HG03064 (cell line): ENCODE results near the gene HPDL.

ENCODE experiments used
- ATAC-seq: cut with Tn5 transposase; IDR thresholded peaks from one replicate; pipeline ENCODE4 v1.9.1; 2021; ENCODE audit warnings: low read depth; ENCODE audit not compliant: unreplicated experiment

HPDL gene

DNA sequence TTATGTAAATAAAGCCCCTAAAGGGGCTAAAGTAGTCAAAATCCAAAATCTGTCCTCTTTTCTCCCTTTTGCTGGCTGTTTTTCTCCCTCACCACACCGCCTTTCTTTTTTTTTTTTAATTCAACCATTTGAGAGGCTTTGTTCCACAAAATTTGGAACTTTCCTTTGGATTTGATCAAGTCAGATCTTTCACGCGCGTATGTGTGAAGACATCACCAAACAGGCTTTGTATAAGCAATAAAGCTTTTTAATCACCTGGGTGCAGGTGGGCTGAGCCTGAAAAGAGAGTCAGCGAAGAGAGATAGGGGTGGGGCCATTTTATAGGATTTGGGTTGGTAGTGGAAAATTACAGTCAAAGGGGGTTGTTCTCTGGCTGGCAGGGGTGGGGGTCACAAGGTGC is 5.3 kb upstream of the HPDL start:
- ATAC-seq, result no peak

DNA sequence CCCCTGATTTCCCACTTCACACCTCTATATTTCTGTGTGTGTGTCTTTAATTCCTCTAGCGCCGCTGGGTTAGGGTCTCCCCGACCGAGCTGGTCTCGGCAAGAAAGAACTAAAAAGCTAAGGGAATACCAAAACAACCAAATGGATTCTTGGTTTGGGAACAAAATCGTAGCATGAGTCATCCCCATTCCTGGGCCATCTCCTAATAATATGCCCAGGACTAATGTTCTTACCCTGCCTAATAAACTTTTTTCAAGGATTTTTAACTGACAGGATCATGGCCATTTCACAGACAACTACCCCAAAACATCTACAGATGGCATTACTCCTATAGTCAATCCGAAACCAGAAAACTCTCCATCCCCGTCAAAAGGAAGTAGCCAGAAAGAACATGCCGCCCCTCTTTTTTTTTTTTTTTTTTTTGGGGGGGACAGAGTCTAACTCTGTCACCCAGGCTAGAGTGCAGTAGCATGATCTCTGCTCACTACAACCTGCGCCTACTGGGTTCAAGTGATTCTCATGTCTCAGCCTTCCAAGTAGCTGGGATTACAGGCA is 4.1 kb upstream of the HPDL start:
- ATAC-seq, result no peak

DNA sequence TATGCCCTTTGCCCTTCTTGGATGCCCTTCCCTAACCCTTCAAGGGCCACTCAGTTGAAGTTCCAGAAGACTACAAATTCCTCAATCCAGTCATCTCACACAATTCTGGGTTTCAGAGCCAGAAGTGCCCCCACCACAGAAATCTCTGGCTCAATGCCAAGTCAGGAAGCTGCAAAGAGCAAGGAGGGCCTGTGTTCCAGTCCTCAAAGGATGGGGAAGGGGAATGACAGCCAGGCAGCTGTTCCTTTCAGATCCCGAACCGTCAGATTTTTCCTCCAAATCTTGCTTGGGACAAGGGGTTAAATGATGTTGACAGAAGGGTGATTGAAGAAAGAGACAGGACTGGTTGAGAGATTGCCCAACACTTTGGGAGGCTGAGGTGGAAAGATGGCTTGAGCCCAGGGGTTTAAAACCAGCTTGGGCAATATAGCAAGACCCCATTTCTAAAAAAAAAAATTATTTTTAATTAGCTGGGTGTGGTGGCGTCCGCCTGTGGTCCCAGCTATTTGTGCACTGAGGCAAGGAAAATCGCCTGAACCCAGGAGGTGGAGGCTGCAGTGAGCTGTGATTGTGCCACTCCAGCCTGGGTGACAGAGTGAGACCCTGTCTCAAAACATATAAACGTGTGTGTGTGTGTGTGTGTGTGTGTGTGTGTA is 716 bp upstream of the HPDL start:
- no peak for ATAC-seq

DNA sequence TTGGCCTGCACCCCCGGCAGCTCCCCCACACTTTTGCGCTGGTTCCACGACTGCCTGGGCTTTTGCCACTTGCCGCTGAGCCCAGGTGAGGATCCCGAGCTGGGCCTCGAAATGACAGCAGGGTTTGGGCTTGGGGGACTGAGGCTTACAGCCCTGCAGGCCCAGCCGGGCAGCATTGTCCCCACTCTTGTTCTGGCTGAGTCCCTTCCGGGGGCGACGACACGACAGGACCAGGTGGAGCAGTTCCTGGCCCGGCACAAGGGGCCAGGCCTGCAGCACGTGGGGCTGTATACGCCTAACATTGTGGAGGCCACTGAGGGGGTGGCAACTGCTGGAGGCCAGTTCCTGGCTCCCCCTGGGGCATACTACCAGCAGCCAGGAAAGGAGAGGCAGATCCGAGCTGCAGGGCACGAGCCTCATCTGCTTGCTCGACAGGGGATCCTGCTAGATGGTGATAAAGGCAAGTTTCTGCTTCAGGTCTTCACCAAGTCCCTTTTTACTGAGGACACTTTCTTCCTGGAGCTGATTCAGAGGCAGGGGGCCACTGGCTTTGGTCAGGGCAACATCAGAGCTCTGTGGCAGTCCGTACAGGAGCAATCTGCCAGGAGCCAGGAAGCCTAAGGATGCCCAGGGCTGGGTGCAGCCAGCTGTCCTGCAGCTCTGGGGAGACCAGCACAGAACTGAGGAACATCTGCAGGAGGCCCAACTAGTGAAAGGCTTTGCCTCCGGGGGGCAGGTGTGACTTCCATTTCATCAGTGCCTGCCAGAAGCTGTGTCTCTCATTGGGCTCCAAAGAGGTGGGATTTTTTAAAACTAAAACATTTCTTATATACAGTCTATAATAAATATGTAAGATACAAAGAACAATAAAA is 1.2 kb downstream of the HPDL start:
- ATAC-seq, result no peak

DNA sequence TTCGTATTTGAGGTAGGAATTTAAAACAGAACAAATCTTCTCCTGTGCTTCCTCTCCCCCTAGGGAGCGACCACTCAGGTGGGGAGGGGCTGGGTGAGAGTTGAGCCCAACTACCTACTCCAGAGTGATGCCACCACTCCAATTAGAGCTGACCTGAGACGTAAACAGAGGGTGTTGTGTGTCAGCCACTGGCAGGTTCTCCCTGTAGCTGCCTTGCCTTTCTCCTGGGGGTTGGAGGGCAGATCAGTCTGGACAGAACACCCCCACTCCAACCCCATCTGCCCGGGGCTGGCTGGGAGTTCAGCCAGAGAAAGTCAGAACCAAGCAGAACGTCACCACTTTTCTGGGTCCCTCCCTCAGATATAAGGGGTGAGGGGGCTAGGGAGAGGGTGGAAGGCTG is 2.0 kb downstream of the HPDL start:
- no peak for ATAC-seq

DNA sequence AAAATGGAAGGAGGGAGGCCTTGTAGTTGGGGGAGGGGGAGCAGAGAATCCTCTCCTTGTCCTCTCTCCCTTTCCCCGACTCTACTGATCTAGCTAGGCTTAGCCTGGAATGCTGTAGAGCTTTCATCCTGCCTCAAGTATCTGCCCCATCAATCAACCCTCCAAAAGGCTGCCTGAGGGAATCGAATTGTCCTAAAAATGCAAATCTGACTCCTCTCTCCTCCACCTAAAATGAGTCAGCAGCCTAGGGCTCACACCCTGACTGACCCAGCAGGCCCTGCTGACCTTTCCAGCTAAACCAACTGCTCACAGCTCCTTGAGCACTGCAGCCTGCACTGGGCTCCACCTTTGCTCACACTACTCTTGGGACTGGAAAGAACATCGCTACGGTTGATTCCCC is 2.8 kb downstream of the HPDL start:
- no peak for ATAC-seq

DNA sequence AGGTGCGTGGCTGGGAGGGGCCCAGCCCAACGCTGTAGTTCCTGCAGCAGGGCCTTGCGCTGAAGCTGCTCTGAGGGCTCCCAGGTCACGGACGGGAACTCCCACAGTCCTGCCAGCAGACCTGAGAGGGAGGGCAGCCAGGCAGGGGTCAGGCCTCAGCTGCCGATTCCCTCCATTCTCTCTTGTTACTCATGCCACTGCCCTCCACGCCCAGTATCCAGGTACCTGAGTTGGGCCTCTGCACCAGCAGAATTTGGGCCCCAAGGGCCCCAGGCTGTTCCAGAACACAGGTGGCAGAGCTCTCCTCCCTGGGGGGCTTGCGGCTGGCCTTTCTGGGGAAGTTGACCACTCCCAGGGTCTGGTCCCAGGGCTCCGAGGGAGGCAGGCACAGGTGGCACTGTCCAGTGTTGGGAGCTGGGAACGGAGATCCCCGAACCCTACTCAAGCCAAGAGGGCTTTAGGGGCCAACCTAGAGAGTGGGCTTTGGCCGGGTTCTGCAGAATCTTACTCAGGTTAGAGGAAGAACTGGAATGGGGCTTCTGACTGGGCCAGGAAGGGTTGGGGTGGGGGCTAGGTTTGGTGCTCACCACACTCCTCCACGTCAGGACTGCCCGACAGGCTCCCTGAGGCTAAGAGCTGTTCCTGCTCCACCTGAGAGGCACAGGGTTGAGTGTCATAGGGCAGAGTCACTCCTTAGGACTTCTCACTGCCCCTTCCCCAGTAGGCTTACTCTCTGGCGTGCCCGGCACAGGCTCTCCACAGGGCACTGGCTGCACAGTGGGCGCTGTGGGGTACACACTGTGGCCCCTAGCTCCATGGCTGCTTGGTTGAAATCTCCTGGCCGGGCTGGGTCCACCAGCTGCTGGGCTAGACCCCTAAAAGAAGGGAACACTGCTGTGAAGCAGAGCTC is 5.0 kb downstream of the HPDL start:
- no peak for ATAC-seq

DNA sequence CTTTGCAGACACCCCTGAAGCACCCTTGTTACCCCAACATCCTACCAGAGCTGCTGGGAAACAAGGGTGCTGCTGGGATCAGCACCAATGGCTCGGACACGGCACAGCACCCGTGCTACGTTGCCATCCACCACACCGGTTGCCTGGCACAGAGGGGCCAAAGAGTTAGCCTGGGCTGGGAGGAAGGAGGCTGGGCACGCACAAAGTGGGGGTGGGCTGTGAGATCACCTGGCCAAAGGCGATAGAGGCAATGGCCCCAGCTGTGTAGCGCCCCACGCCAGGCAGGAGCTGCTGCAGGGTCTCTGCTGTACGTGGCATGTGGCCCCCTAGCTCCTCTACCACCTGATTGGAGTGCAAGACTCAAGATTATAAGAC is 5.6 kb downstream of the HPDL start:
- ATAC-seq, result no peak

DNA sequence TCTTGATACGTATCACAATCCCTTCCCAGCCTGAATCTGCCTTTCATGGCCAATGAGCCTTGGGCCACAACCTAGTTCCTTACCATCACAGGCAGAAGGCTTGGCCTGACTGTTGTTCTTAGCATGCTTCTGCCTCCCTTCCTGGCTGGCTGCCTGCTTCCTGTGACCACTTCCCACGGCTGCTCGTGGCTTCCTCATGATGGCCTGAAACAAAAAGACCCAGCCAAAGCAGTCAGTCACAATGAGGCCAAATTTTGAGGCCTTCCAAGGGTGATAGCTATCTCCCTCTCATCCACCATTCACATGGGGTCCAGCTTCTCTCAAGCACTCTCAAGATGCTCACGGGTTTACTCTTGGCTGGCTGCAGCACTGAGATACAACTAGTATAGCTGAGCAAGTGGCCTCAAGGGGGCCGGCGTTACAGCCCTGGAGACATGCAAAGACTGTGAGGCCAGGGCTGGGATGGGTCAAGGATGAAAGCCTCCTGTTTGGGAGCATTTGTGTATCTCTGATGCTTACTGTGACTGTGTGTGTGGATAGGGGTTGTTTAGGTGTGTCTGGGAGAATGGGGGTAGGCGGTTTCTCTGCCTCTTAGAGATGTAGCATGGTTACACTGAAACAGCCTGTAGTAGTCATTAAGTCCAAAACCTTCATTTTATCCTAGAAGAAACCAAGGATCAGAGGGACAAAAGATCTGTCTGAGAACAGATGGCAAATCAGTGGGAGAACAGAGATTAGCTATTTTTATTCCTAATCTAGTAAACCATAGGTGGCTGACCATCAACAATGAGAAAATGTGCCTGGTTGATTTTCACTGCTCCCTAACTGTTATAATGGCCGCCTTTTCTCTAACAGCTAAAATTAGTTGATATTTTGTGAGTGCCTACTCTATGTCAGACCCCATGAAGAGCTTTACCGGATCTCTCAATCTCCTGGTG is 7.9 kb downstream of the HPDL start:
- no peak for ATAC-seq

DNA sequence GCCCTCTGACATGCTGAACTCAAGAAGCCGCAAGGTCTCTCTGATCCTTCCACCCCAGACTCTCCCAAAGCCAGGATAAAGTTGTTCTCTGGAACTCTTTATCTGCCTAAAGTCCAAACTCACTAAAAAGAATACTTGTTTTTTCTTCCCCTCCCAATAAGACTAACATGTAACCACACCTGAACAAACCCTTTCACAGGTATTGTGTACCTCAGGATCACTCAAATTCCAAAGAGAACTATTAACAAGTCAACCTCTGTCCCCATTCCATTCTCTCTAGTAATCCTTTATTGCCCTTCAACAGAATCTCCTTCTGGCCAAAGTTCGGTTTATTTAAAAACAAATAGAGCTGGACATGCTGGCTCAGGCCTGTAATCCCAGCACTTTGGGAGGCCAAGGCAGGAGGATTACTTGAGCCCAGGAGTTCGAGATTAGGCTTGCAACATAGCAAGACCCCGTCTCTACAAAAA is 9.2 kb downstream of the HPDL start:
- no peak for ATAC-seq

DNA sequence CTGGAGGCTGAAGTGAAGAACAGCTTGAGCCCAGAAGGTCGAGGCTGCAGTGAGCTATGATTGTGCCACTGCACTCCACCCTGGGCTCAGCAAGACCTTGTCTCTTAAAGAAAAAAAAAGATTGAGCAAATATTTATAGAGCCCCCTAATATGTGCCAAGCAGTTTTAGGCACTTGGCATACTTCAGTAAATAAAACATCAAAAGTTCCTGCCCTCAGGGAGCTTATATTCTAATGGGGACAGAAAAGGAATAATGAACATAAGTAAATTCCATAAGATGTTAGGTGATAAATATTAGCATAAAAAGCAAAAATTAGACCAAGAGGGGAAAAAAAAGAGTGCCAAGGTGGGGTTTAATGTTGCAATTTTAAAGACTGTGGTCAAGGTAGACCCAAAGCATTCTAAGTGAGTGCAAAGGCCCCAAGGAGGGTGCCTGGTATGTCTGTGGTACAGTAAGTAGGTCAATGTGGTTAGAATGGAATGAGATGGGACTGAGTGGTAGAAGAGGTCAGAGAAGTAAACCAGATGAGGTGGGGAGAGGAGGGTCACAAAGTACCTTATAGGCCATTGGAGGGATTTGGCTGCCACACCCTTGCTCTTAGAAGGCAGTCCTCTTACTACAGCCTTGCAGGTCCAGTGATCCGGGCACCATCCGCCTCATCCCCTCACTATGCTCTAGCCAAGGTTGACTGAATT is 11.1 kb downstream of the HPDL start:
- ATAC-seq, result no peak

DNA sequence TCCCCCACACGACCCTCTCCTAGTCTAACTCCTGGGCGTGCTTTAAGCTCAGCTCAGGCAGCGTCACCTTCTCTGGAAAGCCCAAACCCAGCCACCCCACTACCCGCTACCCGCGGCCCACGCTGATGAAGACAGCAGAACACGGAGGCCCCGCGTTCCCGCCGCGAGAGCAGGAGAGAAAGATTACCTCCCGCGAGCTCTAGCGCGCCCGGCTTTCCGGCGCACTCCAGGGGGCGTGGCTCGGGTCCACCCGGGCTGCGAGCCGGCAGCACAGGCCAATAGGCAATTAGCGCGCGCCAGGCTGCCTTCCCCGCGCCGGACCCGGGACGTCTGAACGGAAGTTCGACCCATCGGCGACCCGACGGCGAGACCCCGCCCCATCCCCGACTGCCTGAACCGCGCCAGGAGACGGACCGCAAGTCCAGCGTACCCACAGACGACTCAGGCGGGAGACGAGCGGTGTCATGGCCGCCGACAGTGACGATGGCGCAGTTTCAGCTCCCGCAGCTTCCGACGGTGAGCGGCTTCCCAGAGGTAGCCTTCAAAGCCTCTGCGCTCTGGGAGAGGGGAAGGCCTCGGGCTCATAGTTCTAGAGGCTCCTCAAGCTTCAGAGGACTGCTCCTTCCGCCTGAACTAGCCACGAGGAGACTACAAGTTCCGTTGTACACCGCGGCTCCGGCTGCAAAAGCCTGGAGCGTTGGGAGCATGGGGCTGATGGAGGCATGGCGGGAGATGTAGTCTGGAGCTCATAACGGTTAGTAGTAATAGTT is 13.3 kb downstream of the HPDL start, which contains the start of the genes MUTYH and TOE1:
TSS of gene MUTYH (minus strand) at position 652 of the 770 bp plus-strand sequence. CDS start 5,935 bp downstream, outside the sequence.
TSS of gene TOE1 (plus strand) at position 382 of the 770 bp plus-strand sequence. CDS start at position 465, 83 bp downstream.
- ATAC-seq, result peak; percentile 68

DNA sequence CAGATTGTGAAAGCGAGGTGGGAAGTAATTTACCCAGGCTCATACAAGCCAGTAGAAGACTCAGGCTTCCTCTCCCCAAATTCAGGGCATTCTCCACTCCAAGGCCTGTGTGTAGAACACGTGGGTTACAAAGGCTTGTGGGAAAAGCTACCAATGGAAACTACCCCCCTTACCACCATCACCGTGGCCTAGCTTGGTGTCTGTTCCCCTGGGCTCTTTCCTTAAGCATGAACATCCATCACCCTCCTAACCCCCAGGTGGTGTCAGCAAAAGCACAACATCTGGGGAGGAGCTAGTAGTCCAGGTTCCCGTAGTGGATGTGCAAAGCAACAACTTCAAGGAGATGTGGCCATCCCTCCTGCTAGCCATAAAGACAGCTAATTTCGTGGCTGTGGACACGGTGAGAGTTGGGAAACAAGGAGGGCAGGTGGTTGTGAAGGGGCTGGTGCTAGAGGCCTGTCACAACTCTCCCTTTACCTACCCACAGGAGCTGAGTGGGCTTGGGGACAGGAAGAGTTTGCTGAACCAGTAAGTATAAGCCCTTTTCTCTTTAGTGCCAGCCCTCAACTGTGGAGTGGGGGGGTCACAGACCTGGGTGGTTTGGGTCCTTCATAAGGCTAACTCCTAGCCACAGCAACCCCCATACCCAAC is 14.2 kb downstream of the HPDL start:
- ATAC-seq, result no peak

DNA sequence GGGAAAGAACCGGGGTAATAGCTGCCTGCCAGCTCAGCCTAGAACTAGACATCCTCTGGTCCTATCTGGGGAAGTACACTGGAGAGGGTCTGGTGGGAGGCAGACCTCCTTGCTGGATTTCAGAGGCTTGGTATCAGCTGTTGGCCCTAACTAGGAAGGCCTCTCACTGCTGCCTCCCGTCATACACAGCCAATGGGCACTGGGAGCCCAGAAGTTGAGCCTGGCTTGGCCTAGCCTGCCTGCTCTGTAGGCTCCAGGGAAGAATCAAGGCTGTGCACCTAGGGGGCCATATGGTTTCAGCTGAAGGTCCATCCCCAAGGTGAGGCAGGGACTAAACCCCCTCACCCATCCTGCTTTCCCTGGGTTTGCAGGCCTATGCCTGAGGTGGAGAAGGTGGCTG is 17.8 kb downstream of the HPDL start:
- ATAC-seq, result no peak

DNA sequence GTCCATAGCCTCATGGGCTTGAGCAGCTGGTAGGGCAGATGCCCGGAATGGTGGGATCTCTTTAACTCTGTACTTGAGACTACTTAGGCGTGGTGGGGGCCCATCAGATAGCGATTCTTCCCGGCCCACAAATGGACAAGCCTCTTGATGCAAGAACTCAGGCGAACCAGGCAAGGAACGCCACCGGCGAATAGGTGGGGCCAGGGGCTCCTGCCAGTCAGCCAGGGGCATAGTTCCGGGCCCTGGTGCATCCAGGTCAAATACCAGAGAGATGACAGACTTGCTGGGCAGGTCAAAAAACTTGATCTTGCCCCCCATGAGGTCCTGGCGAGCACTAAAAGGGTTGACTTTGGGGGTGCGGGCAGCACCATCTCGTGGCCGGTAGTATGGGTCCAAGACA is 18.3 kb downstream of the HPDL start:
- ATAC-seq, result no peak

DNA sequence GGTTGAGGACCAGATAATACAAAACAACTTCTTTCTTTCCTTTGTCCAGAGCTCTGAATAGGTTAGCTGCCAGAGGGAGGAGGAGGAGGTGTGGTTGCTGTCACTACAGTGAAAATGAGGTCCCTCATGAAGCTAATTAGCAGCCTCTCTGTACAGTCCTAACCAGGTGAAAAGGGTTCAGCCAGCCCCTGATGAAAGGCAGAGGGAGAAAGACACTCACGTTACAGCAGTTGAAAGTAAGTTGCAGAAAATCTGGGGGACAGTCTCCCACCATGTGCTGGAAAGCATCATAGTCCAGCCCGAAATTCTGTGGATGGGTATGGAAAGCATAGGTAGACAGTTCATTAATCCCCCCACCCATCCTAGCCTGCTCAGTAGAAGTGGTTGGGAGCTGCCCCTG is 19.8 kb downstream of the HPDL start:
- no peak for ATAC-seq

DNA sequence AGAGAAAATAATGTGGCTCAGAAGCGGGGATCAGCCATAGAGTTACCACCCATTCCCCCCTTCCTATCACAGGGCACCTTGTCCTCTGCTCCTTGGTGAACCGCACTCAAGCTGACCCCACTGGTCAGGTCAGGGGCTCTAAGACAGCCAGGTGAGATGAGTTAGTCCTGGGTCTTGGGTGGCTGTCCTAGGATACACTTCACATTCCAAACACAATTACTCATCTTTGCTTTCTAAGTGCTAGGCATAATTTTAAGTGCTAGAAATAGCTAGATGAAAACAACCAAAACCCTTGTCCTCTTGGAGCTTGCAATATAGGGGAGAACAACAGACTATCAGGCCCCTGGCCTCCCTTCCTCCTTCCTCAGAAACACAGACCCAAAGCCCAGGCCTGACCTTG is 21.3 kb downstream of the HPDL start:
- no peak for ATAC-seq

DNA sequence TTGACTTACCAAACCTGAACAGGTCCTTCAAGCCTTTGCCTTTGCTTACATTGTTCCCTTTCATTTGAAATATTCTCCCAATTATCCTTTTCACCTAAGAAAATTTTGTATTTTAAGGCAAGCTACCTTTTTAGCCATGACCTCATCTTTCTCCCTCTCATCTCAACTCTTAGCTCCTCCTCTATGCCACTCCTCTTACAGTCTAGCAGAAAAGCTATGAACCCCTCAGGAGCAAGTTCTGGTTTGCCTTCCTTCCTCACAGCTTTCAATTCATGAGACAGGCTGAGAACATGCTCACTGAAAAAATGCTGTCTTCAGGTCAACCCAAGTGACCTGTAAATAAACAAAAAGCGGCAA is 21.9 kb downstream of the HPDL start:
- no peak for ATAC-seq
